GM12801 (cell line): ENCODE data around the gene CHKA.

Experiments used
- CTCF ChIP-seq: IDR thresholded peaks from one replicate; pipeline ENCODE4 v1.5.1; 2011; ENCODE audit warnings: control low read depth; ENCODE audit not compliant: insufficient read length; ENCODE audit errors: extremely low read depth

Gene CHKA

GRCh38 chr11:68065841-68066240, 55.3 kb downstream of the CHKA start:
- no peak for TF ChIP-seq CTCF

- no peak for TF ChIP-seq CTCF
Observed at GRCh38 chr11:68064926-68065325, 56.3 kb downstream of the CHKA start.

- TF ChIP-seq CTCF, result no peak
Observed at GRCh38 chr11:68061508-68061907, 59.7 kb downstream of the CHKA start.

GRCh38 chr11:68057807-68058206, 63.4 kb downstream of the CHKA start:
- TF ChIP-seq CTCF, result no peak

DNA sequence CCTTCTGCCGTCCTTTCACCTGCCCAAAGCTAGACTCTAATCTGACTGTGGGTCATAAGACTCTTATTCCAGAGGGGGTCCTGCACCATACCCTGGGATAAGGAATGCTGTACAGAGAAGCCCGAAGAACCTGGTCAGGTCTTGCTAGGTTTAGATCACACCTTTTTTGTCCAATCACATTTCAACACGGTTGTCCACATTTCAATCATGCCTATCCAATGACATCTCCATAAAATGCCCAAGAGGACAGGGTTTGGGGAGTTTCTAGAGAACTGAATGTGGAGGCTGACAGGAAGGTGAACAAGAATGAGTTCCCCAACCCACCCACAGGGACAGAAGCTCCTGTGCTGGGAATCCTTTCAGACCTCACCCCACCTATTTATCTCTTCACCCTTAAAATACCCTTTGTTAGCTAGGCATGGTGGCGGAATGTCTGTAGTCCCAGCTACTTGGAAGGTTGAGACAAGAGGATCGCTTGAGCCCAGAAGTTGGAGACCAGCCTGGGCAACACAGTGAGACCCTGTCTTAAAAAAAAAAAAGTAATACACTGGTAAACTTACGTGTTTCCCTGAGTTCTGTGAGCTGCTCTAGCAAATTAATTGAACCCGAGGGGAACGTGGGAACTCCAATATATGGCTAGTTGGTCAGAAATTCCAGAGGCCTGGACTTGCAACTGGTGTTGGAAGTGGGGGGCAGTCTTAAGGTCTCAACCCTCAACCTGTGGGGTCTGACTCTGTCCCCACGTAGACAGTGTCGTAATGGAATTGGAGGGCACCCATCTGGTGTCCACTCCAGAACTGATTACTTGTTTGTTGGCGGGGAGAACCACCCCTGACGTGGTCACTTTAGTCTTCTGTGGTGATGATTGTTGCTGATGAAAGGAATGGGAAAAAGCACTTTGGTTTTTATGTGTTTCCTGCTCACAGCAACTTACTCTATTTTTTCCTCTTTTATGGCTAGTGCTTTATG, 64.6 kb downstream of the CHKA start:
- TF ChIP-seq CTCF, result no peak

DNA sequence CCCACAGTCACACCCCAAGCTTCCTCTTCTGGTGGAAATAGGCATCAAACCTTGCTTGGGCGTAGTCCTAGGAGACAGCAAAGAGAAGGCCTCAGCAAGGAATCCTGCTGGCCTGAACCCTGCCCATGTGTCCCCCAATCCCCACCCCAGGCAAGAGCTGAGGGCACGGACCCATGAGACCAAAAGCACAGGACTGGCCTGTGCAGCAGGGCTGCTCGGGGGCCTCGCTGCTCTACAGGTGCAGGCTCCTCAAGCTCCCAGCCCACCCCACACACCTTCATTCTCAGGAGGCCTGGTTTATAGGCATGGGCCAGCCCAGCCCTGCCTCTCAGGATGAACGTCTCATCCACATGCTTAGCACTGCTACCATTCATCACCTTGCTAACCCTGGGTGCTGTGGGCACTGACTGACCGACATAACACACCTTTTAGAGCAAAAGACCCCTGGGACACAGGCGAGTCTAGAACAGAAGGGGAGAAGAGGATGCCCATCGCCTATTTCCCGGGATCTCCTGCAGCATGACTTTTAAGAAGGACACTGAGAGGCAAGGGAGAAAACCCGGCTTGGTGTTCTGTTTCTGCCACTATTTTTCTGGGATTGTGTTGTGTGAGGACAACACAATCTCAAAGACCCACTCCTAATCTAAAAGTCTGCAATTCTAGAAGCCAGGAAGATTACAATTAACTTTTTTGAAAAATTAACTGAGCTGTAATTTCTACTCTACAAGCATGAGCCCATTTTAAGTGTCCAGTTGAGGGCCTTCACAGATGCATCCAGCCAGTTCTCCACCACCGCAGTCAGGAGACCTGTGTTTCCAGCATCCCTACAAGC, 67.0 kb downstream of the CHKA start:
- TF ChIP-seq CTCF, result no peak

GRCh38 chr11:68053117-68053516, 68.1 kb downstream of the CHKA start:
- TF ChIP-seq CTCF, result no peak
